ENCODE data around the gene SHOC2. TPM values are rescaled to one million over a fixed set of nuclear protein-coding genes. Genes with fewer than 3 reads are reported as not detected.

The SHOC2 gene
- polyA plus RNA-seq, 1 donor = 34.3 TPM

Other genes with a start within 250 kb of the SHOC2 start
- 297 TPM for gene PDCD4, start 47.7 kb upstream of the SHOC2 start, polyA plus RNA-seq
- gene BBIP1, start 424 bp upstream of the SHOC2 start, polyA plus RNA-seq = 26.2 TPM
- 5.4 TPM for gene ADRA2A, start 157.4 kb downstream of the SHOC2 start, polyA plus RNA-seq